ENCODE data around the gene PTGER1. TPM values are rescaled to one million over a fixed set of nuclear protein-coding genes. Genes with fewer than 3 reads are reported as not detected.
"Not testable (repeated sequence)": the region's sequence is repeated elsewhere in the genome, so short reads cannot be mapped to it uniquely, and the experiment has no call there.

PTGER1 gene
- total RNA-seq, 2 donors from 2014 or later, result 0.81 to 1.0 TPM

DNA sequence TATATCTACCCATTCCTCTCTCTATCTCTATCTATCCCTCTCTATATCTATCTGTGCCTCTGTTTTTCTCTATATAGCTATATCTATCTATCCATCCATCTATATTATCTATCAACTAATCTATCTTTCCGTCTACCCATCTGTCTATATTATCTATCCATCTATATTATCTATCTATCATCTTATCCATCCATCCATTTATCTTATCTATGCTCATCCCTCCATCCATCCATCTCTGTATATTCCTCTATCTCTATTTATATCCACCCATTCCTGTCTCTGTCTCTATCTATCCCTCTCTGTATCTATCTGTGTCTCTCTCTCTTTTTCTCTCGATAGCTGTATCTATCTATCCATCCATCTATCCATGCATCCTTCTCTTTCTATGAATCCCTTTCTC, 14.2 kb downstream of the PTGER1 start:
- Histone ChIP-seq H3K4me3 (ENCODE audit: low read length) (no peak overlapping the region), H3K4me1 (ENCODE audit: control insufficient read depth, insufficient read depth, low read length) (no peaks in the 10 kb centered on the region), H3K27me3 (ENCODE audit: control insufficient read depth, insufficient read depth, low read length, poor library complexity, severe bottlenecking) (no peaks in the 10 kb centered on the region), H3K9ac (ENCODE audit: extremely low read depth, low read length, poor library complexity, severe bottlenecking) (no peak overlapping the region), H3K36me3 (ENCODE audit: control insufficient read depth, insufficient read depth, low read length) (peaks cover 37% of the 10 kb centered on the region), H3K27ac (ENCODE audit: low read depth, low read length) (no peak overlapping the region), H3K9me3 (ENCODE audit: control insufficient read depth, low read length) (no peaks in the 10 kb centered on the region)
- H3K27me3 Mint-ChIP-seq (ENCODE audit: insufficient read depth), result no peaks in the 10 kb centered on the region
- TF ChIP-seq, protein P1, sequence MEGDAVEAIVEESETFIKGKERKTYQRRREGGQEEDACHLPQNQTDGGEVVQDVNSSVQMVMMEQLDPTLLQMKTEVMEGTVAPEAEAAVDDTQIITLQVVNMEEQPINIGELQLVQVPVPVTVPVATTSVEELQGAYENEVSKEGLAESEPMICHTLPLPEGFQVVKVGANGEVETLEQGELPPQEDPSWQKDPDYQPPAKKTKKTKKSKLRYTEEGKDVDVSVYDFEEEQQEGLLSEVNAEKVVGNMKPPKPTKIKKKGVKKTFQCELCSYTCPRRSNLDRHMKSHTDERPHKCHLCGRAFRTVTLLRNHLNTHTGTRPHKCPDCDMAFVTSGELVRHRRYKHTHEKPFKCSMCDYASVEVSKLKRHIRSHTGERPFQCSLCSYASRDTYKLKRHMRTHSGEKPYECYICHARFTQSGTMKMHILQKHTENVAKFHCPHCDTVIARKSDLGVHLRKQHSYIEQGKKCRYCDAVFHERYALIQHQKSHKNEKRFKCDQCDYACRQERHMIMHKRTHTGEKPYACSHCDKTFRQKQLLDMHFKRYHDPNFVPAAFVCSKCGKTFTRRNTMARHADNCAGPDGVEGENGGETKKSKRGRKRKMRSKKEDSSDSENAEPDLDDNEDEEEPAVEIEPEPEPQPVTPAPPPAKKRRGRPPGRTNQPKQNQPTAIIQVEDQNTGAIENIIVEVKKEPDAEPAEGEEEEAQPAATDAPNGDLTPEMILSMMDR (conservative IDR thresholded peaks at IDR 0.05), result no peak
- no peak for DNase-seq
- no peaks in the 10 kb centered on the region for H3K4me1 Mint-ChIP-seq
- H3K36me3 Mint-ChIP-seq (ENCODE audit: low read depth), result peaks cover 59% of the 10 kb centered on the region
- H3K27ac Mint-ChIP-seq, result no peak overlapping the region
- WGBS, 2 experiments (ENCODE audit: insufficient coverage in 1 of 2, insufficient read length in 1 of 2), result 96 to 97% methylated on average over 2 of the region's 2 CpGs
- H3K9me3 Mint-ChIP-seq, result no peaks in the 10 kb centered on the region
- no peak overlapping the region for H3K4me3 Mint-ChIP-seq

DNA sequence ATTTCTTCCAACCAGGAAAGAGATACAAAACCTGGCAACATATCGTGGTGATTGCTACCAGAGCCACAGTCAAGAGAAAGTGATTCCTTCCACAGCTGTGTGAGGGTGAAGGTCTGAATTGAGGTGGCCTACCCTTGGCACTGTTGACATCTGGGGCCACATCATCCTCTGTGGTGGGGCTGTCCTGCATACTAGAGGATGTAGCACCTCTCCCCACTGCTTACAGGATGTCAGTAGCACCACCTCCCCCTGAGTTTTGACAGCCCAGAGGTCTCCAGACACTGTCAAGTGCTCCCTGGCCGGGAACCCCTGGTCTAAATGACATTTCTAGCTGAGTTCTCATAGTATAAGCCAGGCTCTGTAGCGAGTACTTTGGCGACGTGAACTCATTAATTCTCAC, 15.5 kb downstream of the PTGER1 start:
- Mint-ChIP-seq H3K27ac (no peak overlapping the region), H3K27me3 (ENCODE audit: insufficient read depth) (no peaks in the 10 kb centered on the region), H3K4me3 (no peak overlapping the region), H3K9me3 (no peaks in the 10 kb centered on the region), H3K4me1 (no peaks in the 10 kb centered on the region), H3K36me3 (ENCODE audit: low read depth) (peaks cover 58% of the 10 kb centered on the region)
- 87 to 88% methylated on average over 4 to 5 of the region's 5 CpGs for WGBS, 2 experiments (ENCODE audit: insufficient coverage in 1 of 2, insufficient read length in 1 of 2)
- Histone ChIP-seq H3K36me3 (ENCODE audit: control insufficient read depth, insufficient read depth, low read length) (peaks cover 32% of the 10 kb centered on the region), H3K9me3 (ENCODE audit: control insufficient read depth, low read length) (no peaks in the 10 kb centered on the region), H3K4me3 (ENCODE audit: low read length) (no peak overlapping the region), H3K4me1 (ENCODE audit: control insufficient read depth, insufficient read depth, low read length) (no peaks in the 10 kb centered on the region), H3K27me3 (ENCODE audit: control insufficient read depth, insufficient read depth, low read length, poor library complexity, severe bottlenecking) (no peaks in the 10 kb centered on the region), H3K27ac (ENCODE audit: low read depth, low read length) (no peak overlapping the region), H3K9ac (ENCODE audit: extremely low read depth, low read length, poor library complexity, severe bottlenecking) (no peak overlapping the region)
- TF ChIP-seq, protein P1 (conservative IDR thresholded peaks at IDR 0.05), result no peak
- DNase-seq, result no peak

DNA sequence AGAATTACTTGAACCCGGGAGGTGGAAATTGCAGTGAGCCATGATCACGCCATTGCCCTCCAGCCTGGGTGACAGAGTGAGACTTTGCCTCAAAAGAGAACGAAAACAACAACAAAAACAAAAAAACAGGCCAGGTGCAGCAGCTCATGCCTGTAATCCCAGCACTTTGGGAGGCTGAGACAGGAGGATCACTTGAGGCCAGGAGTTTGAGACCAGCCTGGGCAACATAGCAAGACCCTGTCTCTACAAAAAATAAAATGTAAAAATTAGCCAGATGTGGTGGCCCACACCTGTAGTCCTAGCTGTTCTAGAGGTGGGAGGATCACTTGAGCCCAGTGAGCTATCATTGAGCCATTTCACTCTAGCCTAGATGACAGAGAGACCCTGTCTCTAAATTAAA, 22.9 kb downstream of the PTGER1 start:
- H3K4me1 ChIP-seq (ENCODE audit: control insufficient read depth, insufficient read depth, low read length); H3K27ac Mint-ChIP-seq; H3K27me3 ChIP-seq (ENCODE audit: control insufficient read depth, insufficient read depth, low read length, poor library complexity, severe bottlenecking); H3K9me3 ChIP-seq (ENCODE audit: control insufficient read depth, low read length); H3K4me1 Mint-ChIP-seq; H3K4me3 ChIP-seq (ENCODE audit: low read length); H3K4me3 Mint-ChIP-seq; DNase-seq; H3K27ac ChIP-seq (ENCODE audit: low read depth, low read length); H3K9me3 Mint-ChIP-seq; H3K9ac ChIP-seq (ENCODE audit: extremely low read depth, low read length, poor library complexity, severe bottlenecking); H3K27me3 Mint-ChIP-seq (ENCODE audit: insufficient read depth): not testable (repeated sequence)
- peaks cover 30% of the 10 kb centered on the region for H3K36me3 ChIP-seq (ENCODE audit: control insufficient read depth, insufficient read depth, low read length)
- peaks cover 62% of the 10 kb centered on the region for H3K36me3 Mint-ChIP-seq (ENCODE audit: low read depth)
- 95 to 98% methylated on average over 3 of the region's 3 CpGs for WGBS, 2 experiments (ENCODE audit: insufficient coverage in 1 of 2, insufficient read length in 1 of 2)

DNA sequence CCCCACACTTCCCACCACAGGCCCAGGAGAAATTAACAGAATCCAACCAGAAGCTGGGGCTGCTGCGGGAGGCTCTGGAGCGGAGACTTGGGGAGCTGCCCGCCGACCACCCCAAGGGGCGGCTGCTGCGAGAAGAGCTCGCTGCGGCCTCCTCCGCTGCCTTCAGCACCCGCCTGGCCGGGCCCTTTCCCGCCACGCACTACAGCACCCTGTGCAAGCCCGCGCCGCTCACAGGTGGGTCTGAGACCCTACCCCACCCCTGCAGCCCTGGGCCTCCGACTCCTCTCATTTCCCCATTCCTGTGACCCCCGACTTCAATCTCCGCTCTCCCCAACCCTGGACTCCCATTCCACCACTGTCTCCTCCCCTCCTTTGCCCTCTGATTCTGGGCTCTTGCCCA, 24.3 kb downstream of the PTGER1 start:
- peaks cover 39% of the 10 kb centered on the region for H3K36me3 ChIP-seq (ENCODE audit: control insufficient read depth, insufficient read depth, low read length)
- no peak overlapping the region for H3K27ac ChIP-seq (ENCODE audit: low read depth, low read length)
- no peaks in the 10 kb centered on the region for H3K9me3 Mint-ChIP-seq
- H3K27ac Mint-ChIP-seq, result no peak overlapping the region
- TF ChIP-seq, protein P1 (conservative IDR thresholded peaks at IDR 0.05), result no peak
- H3K27me3 ChIP-seq (ENCODE audit: control insufficient read depth, insufficient read depth, low read length, poor library complexity, severe bottlenecking), result no peaks in the 10 kb centered on the region
- peaks cover 74% of the 10 kb centered on the region for H3K36me3 Mint-ChIP-seq (ENCODE audit: low read depth)
- no peak overlapping the region for H3K9ac ChIP-seq (ENCODE audit: extremely low read depth, low read length, poor library complexity, severe bottlenecking)
- no peak overlapping the region for H3K4me3 Mint-ChIP-seq
- no peaks in the 10 kb centered on the region for H3K4me1 ChIP-seq (ENCODE audit: control insufficient read depth, insufficient read depth, low read length)
- no peak for DNase-seq
- no peaks in the 10 kb centered on the region for H3K27me3 Mint-ChIP-seq (ENCODE audit: insufficient read depth)
- H3K9me3 ChIP-seq (ENCODE audit: control insufficient read depth, low read length), result no peaks in the 10 kb centered on the region
- H3K4me1 Mint-ChIP-seq, result no peaks in the 10 kb centered on the region
- H3K4me3 ChIP-seq (ENCODE audit: low read length), result no peak overlapping the region
- 96 to 98% methylated on average over 12 to 19 of the region's 19 CpGs for WGBS, 2 experiments (ENCODE audit: insufficient coverage in 1 of 2, insufficient read length in 1 of 2)
